ENCODE measurements around the gene NUDT1. TPM values are rescaled to one million over a fixed set of nuclear protein-coding genes. Genes with fewer than 3 reads are reported as not detected.

The NUDT1 gene
- total RNA-seq, 1 donor from 2014 or later = 12.8 TPM

DNA sequence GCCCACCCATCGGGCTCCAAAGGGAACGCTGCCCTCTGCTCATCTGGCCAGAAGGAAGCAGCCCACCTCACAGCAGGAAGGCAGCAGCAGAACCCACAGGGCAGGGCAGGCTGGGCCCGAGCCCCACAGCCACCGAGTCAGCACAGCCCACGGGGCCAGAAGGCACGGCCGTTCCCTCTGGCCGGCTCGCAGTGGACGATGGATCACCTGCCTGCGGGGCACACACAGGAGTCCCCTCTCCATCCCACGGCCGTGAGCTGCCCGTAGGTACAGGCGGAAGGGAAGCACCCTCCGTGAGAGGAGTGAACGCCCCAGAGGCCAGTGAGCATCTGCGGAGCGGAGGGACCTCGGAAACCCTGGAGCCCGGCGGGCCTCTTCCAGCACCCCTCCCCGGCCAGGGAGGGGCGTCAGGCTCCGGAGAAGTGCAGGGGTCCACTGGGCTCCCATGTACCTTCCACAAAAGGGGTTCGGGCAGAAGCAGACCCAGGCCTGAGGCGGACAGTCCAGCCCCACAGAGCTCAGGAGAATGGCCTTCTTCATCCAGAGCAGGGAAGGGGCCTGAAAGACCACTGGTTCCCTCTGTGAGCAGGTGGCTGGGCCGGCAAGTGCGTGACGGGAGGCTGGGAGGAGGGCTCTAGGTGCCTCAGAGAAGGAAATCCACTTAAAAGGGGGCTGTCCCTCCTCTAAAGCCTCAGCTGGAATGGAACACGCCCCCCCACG is 11.7 kb downstream of the NUDT1 start:
- H3K27ac Mint-ChIP-seq (ENCODE audit: unreplicated experiment) = no peak overlapping the region
- no peak for DNase-seq (ENCODE audit: extremely low spot score, unreplicated experiment)
- H3K4me1 Mint-ChIP-seq (ENCODE audit: unreplicated experiment) = peaks cover 16% of the 10 kb centered on the region
- H3K9me3 Mint-ChIP-seq (ENCODE audit: unreplicated experiment) = no peaks in the 10 kb centered on the region
- H3K36me3 Mint-ChIP-seq (ENCODE audit: unreplicated experiment) = peaks cover 3% of the 10 kb centered on the region
- TF ChIP-seq, protein P1, sequence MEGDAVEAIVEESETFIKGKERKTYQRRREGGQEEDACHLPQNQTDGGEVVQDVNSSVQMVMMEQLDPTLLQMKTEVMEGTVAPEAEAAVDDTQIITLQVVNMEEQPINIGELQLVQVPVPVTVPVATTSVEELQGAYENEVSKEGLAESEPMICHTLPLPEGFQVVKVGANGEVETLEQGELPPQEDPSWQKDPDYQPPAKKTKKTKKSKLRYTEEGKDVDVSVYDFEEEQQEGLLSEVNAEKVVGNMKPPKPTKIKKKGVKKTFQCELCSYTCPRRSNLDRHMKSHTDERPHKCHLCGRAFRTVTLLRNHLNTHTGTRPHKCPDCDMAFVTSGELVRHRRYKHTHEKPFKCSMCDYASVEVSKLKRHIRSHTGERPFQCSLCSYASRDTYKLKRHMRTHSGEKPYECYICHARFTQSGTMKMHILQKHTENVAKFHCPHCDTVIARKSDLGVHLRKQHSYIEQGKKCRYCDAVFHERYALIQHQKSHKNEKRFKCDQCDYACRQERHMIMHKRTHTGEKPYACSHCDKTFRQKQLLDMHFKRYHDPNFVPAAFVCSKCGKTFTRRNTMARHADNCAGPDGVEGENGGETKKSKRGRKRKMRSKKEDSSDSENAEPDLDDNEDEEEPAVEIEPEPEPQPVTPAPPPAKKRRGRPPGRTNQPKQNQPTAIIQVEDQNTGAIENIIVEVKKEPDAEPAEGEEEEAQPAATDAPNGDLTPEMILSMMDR (IDR thresholded peaks at IDR 0.05) = no peak
- H3K4me3 Mint-ChIP-seq (ENCODE audit: unreplicated experiment) = no peak overlapping the region
- no peaks in the 10 kb centered on the region for H3K27me3 Mint-ChIP-seq (ENCODE audit: unreplicated experiment)

DNA sequence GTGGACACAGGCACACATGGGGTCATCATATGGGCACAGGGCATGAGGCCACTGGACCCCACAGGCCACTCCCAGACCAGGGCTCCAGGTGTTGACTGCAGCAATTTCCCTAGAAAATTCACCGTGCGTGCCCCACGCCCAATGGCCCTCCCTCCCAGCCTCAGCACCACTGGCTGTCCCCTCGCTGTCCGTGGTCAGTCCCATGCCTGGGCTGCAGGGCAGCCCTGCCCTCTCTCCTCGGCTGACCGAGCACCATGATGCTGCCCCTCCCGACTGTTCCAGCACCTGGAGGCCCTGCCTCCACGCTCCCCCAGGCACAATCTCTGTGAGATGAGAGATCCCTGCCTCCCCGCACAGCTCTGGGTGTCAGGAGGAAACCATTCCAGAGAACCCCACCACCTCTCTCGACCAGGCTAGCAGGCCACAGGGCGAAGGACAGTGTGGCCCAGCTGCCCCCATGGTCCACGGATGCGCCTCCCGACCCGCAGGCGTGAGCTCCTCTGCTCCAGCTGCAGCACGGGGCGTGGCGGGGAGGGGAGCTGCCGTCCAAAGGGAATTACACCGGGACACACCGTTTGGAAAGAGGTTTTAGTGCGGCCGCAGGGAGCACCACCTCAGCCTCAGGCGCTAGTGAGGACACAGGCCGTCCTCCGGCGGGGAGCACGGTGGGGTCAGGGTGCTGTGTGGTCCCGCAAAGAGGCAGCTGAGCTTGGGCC is 12.6 kb downstream of the NUDT1 start:
- TF ChIP-seq, protein P1 (IDR thresholded peaks at IDR 0.05) = no peak
- Mint-ChIP-seq H3K27me3 (ENCODE audit: unreplicated experiment) (no peaks in the 10 kb centered on the region), H3K9me3 (ENCODE audit: unreplicated experiment) (no peaks in the 10 kb centered on the region), H3K27ac (ENCODE audit: unreplicated experiment) (no peak overlapping the region), H3K4me3 (ENCODE audit: unreplicated experiment) (no peak overlapping the region), H3K4me1 (ENCODE audit: unreplicated experiment) (peaks cover 7% of the 10 kb centered on the region), H3K36me3 (ENCODE audit: unreplicated experiment) (peaks cover 3% of the 10 kb centered on the region)
- DNase-seq (ENCODE audit: extremely low spot score, unreplicated experiment) = no peak

DNA sequence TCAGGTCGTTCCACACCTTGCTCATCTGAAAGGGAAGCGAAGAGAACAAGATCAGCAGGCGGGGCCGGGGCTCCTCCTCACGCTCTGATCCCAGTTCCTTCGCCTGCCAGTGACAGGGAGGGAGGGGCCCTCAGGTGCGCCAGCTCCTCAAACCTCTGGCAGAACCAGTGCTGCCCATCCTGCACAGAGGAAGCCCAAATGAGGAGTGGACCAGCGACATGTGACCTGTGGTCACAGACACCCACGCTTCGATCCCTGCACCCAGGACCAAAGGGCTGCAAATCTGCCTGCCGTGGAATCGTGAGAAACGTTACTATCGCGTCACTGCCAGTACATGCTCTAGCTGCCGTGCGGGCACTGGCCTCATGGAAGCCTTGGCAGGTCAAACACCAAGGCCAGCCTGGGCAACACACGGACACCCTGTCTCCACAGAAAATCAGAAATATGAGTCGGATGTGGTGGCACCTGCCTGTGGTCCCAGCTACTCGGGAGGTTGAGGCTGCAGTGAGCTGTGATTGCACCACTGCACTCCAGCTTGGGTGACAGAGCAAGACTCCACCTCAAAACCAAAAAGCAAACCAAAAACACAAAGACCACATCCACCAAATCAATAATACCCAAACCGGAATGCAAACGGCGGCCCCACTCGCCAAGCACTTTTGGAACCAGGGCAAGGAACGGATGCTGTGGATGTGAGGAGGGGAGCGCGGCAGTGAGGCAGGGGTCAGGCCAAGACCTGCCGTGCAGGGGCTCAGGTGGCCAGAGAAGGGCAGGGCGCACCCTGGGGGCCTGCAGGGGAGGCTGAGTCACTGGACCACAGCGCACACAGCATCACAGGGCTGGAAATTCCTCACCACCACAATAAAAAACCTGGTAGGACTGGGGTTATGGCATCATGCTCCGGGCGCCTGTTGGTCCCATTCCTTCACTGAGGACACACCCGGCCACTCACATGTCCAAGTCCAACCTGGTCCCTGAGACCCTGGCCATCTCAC is 13.4 kb downstream of the NUDT1 start:
- H3K36me3 Mint-ChIP-seq (ENCODE audit: unreplicated experiment) = peaks cover 5% of the 10 kb centered on the region
- no peak overlapping the region for H3K4me3 Mint-ChIP-seq (ENCODE audit: unreplicated experiment)
- TF ChIP-seq, protein P1 (IDR thresholded peaks at IDR 0.05) = no peak
- H3K9me3 Mint-ChIP-seq (ENCODE audit: unreplicated experiment) = no peaks in the 10 kb centered on the region
- H3K27me3 Mint-ChIP-seq (ENCODE audit: unreplicated experiment) = no peaks in the 10 kb centered on the region
- DNase-seq (ENCODE audit: extremely low spot score, unreplicated experiment) = no peak
- peaks cover 2% of the 10 kb centered on the region for H3K4me1 Mint-ChIP-seq (ENCODE audit: unreplicated experiment)
- no peak overlapping the region for H3K27ac Mint-ChIP-seq (ENCODE audit: unreplicated experiment)

DNA sequence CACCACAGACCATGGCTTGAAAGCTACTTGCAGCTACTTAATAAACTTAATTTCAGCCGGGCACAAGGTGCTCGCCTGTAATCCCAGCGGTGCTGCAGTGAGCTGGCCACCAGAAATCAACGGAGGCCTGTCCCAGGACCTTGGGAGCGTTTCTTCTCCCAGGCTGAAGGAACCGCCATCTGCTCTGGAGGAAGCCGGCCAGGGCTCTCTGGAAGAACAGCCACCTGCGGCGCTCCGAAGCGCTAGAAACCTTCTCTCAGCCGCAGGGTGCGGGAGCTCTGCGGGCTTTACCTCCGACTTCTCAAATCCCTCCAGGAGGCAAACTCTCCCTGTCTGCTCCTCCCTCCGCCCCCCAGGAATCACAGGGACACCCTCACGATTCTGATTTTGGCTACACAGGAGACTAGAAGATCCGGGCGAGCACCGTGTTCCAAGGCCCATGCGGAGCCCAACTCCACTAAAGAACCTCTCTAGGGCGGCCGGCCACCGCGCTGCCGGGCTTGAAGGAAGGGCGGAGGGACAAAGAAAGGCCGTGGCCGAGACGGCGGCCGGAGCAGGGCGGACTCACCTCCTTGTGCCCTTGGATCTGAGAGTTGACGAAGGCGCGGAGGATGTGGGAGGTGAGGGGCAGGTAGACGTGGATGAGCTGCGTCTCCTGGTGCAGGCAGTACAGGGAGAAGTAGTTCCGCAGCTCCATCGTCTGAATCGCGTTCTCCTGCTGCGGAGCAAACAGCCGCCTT is 14.4 kb downstream of the NUDT1 start:
- Mint-ChIP-seq H3K4me1 (ENCODE audit: unreplicated experiment) (no peaks in the 10 kb centered on the region), H3K36me3 (ENCODE audit: unreplicated experiment) (peaks cover 8% of the 10 kb centered on the region), H3K9me3 (ENCODE audit: unreplicated experiment) (no peaks in the 10 kb centered on the region), H3K27ac (ENCODE audit: unreplicated experiment) (no peak overlapping the region), H3K27me3 (ENCODE audit: unreplicated experiment) (no peaks in the 10 kb centered on the region), H3K4me3 (ENCODE audit: unreplicated experiment) (no peak overlapping the region)
- TF ChIP-seq, protein P1 (IDR thresholded peaks at IDR 0.05) = no peak
- no peak for DNase-seq (ENCODE audit: extremely low spot score, unreplicated experiment)

Measured in osteocyte (in vitro differentiated cells).